Measurements from ENCODE around the gene PPM1E.

PPM1E gene

GRCh38 chr17:58993311-58993710, 237.7 kb downstream of the PPM1E start:
- Histone ChIP-seq H3K27ac (ENCODE audit: low read depth, low read length, severe bottlenecking) (peak overlapping the region; percentile 83), H3K4me3 (ENCODE audit: extremely low read depth, insufficient read depth, low read length, poor library complexity, severe bottlenecking) (no peak overlapping the region), H3K36me3 (ENCODE audit: control insufficient read depth, insufficient read depth, low read length) (peaks cover 1% of the 10 kb centered on the region), H3K9me3 (ENCODE audit: control insufficient read depth, low read length) (no peaks in the 10 kb centered on the region), H3K4me1 (ENCODE audit: control insufficient read depth, insufficient read depth, low read length, poor library complexity, severe bottlenecking) (peaks cover 9% of the 10 kb centered on the region)
- 87 to 92% methylated on average over 4 of the region's 5 CpGs for WGBS, 2 experiments (ENCODE audit: insufficient coverage in 2 of 2)

DNA sequence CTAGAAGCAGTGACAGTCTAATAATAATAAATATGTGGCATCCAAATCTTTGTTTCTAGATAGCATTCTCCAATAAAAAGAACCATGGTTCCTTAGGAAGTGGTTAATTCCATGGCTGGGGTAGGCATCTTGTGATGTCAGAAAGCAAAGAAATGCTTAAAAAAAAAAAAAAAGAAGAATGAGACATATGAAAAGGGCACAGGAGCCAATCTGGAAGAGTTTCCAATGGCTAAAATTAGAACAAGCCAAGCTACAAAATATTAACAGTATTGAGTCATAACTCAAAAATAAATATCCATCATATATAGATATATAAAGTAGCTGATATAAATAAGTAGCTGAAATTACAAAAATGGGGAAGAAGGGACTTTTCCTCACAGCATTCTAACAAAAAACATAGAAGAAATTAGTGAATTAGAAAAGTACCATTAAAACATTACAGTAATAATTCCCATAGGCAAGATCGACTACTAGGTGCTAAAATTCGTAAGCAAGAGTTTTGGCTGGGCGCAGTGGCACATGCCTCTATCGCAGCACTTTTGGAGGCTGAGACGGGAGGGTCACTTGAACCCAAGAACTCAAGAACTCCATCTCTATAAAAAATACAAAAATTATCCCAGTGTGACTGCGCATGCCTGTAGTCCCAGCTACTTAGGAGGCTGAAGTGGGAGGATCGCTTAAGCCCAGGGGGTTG, 239.7 kb downstream of the PPM1E start:
- Histone ChIP-seq H3K27ac (ENCODE audit: low read depth, low read length, severe bottlenecking) (no peak overlapping the region), H3K9me3 (ENCODE audit: control insufficient read depth, low read length) (no peaks in the 10 kb centered on the region), H3K4me1 (ENCODE audit: control insufficient read depth, insufficient read depth, low read length, poor library complexity, severe bottlenecking) (peaks cover 9% of the 10 kb centered on the region), H3K4me3 (ENCODE audit: extremely low read depth, insufficient read depth, low read length, poor library complexity, severe bottlenecking) (no peak overlapping the region), H3K36me3 (ENCODE audit: control insufficient read depth, insufficient read depth, low read length) (peaks cover 14% of the 10 kb centered on the region)
- WGBS, 2 experiments (ENCODE audit: insufficient coverage in 2 of 2): 89 to 93% methylated on average over 4 to 5 of the region's 7 CpGs

DNA sequence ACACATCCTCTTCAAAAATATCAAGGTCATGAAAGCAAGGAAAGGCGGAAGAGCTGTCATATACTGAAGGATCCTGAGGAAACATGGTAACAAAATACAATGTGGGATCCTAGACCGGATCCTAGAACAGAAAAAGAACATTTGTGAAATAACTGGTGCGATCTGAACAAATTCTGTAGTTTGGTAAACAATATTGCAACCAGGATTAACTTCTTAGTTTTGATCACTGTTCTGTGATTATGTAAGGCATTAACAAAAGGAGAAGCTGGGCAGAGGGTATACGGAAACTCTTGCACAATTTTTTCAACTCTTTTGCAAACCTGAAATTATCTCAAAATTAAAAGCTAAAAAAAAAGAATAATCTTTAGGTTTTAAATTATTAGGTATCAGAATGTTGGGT, 241.3 kb downstream of the PPM1E start:
- Histone ChIP-seq H3K4me3 (ENCODE audit: extremely low read depth, insufficient read depth, low read length, poor library complexity, severe bottlenecking) (no peak overlapping the region), H3K9me3 (ENCODE audit: control insufficient read depth, low read length) (no peaks in the 10 kb centered on the region), H3K4me1 (ENCODE audit: control insufficient read depth, insufficient read depth, low read length, poor library complexity, severe bottlenecking) (peaks cover 9% of the 10 kb centered on the region), H3K36me3 (ENCODE audit: control insufficient read depth, insufficient read depth, low read length) (peaks cover 14% of the 10 kb centered on the region), H3K27ac (ENCODE audit: low read depth, low read length, severe bottlenecking) (no peak overlapping the region)
- 100% methylated on average over 2 to 3 of the region's 4 CpGs for WGBS, 2 experiments (ENCODE audit: insufficient coverage in 2 of 2)

- Histone ChIP-seq H3K4me3 (ENCODE audit: extremely low read depth, insufficient read depth, low read length, poor library complexity, severe bottlenecking) (no peak overlapping the region), H3K9me3 (ENCODE audit: control insufficient read depth, low read length) (no peaks in the 10 kb centered on the region), H3K36me3 (ENCODE audit: control insufficient read depth, insufficient read depth, low read length) (peaks cover 14% of the 10 kb centered on the region), H3K27ac (ENCODE audit: low read depth, low read length, severe bottlenecking) (no peak overlapping the region), H3K4me1 (ENCODE audit: control insufficient read depth, insufficient read depth, low read length, poor library complexity, severe bottlenecking) (peaks cover 2% of the 10 kb centered on the region)
- 100% methylated on average over 3 of the region's 7 CpGs; no CpG with 5 or more reads in 1 of the 2 experiments for WGBS, 2 experiments (ENCODE audit: insufficient coverage in 2 of 2)
Observed at GRCh38 chr17:58997756-58998553, 242.3 kb downstream of the PPM1E start.

DNA sequence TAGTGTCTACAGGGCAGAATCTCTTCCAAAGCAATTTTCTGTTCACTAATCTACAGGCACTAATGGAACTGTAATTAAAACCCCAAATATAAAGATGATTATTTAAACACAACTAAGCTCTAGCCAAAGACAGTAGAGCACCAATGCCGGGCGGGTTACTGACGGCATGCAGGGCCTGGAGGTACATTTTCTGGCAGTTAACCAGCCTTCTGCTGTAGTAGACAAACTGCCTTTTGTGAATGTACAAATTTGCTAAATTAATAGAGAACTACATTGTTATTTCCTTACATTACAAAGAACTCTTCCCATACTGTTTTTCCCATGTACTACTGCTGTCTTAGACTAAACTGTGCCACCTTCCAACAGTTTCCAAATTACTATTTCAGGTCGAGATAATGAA, 243.2 kb downstream of the PPM1E start:
- Histone ChIP-seq H3K27ac (ENCODE audit: low read depth, low read length, severe bottlenecking) (no peak overlapping the region), H3K4me1 (ENCODE audit: control insufficient read depth, insufficient read depth, low read length, poor library complexity, severe bottlenecking) (no peaks in the 10 kb centered on the region), H3K4me3 (ENCODE audit: extremely low read depth, insufficient read depth, low read length, poor library complexity, severe bottlenecking) (no peak overlapping the region), H3K9me3 (ENCODE audit: control insufficient read depth, low read length) (no peaks in the 10 kb centered on the region), H3K36me3 (ENCODE audit: control insufficient read depth, insufficient read depth, low read length) (peaks cover 14% of the 10 kb centered on the region)
- WGBS, 2 experiments (ENCODE audit: insufficient coverage in 2 of 2): 86 to 92% methylated on average over 1 of the region's 4 CpGs

- Histone ChIP-seq H3K27ac (ENCODE audit: low read depth, low read length, severe bottlenecking) (no peak overlapping the region), H3K36me3 (ENCODE audit: control insufficient read depth, insufficient read depth, low read length) (peaks cover 14% of the 10 kb centered on the region), H3K4me1 (ENCODE audit: control insufficient read depth, insufficient read depth, low read length, poor library complexity, severe bottlenecking) (no peaks in the 10 kb centered on the region), H3K9me3 (ENCODE audit: control insufficient read depth, low read length) (no peaks in the 10 kb centered on the region), H3K4me3 (ENCODE audit: extremely low read depth, insufficient read depth, low read length, poor library complexity, severe bottlenecking) (no peak overlapping the region)
- WGBS, 2 experiments (ENCODE audit: insufficient coverage in 2 of 2): no CpG with 5 or more reads among the region's 1 CpG
Observed at GRCh38 chr17:58999500-58999899, 243.8 kb downstream of the PPM1E start.

- peaks cover 14% of the 10 kb centered on the region for H3K36me3 ChIP-seq (ENCODE audit: control insufficient read depth, insufficient read depth, low read length)
- no peak overlapping the region for H3K4me3 ChIP-seq (ENCODE audit: extremely low read depth, insufficient read depth, low read length, poor library complexity, severe bottlenecking)
- H3K4me1 ChIP-seq (ENCODE audit: control insufficient read depth, insufficient read depth, low read length, poor library complexity, severe bottlenecking): no peaks in the 10 kb centered on the region
- no peak overlapping the region for H3K27ac ChIP-seq (ENCODE audit: low read depth, low read length, severe bottlenecking)
- WGBS, 2 experiments (ENCODE audit: insufficient coverage in 2 of 2): 80% methylated on average over 1 of the region's 1 CpG; no CpG with 5 or more reads in 1 of the 2 experiments
- H3K9me3 ChIP-seq (ENCODE audit: control insufficient read depth, low read length): no peaks in the 10 kb centered on the region
Observed at GRCh38 chr17:59000022-59000421, 244.4 kb downstream of the PPM1E start.

- Histone ChIP-seq H3K36me3 (ENCODE audit: control insufficient read depth, insufficient read depth, low read length) (peaks cover 14% of the 10 kb centered on the region), H3K4me1 (ENCODE audit: control insufficient read depth, insufficient read depth, low read length, poor library complexity, severe bottlenecking) (no peaks in the 10 kb centered on the region), H3K9me3 (ENCODE audit: control insufficient read depth, low read length) (no peaks in the 10 kb centered on the region), H3K27ac (ENCODE audit: low read depth, low read length, severe bottlenecking) (peak overlapping the region; percentile 1), H3K4me3 (ENCODE audit: extremely low read depth, insufficient read depth, low read length, poor library complexity, severe bottlenecking) (no peak overlapping the region)
- 87 to 92% methylated on average over 6 to 7 of the region's 10 CpGs for WGBS, 2 experiments (ENCODE audit: insufficient coverage in 2 of 2)
Observed at GRCh38 chr17:59001158-59001814, 245.6 kb downstream of the PPM1E start.

DNA sequence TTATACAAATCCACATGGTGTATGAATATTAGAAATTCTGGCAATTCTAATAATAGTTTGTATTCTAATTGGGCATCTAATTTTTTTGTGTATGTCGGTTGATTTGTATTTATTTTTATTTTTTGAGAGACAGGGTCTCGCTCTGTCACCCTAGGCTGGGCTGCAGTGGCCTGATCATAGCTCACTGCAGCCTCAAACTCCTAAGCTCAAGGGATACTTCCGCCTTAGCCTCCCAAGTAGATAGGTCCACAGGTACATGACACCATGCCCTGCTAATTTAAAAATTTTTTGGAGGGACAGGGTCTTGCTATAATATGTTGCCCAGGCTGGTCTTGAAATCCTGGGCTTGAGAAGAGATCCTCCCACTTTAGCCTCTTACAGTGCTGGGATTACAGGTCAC, 246.5 kb downstream of the PPM1E start:
- no peak overlapping the region for H3K27ac ChIP-seq (ENCODE audit: low read depth, low read length, severe bottlenecking)
- no peak overlapping the region for H3K4me3 ChIP-seq (ENCODE audit: extremely low read depth, insufficient read depth, low read length, poor library complexity, severe bottlenecking)
- 100% methylated on average over 1 to 2 of the region's 3 CpGs for WGBS, 2 experiments (ENCODE audit: insufficient coverage in 2 of 2)
- H3K4me1 ChIP-seq (ENCODE audit: control insufficient read depth, insufficient read depth, low read length, poor library complexity, severe bottlenecking): peaks cover 3% of the 10 kb centered on the region
- no peaks in the 10 kb centered on the region for H3K9me3 ChIP-seq (ENCODE audit: control insufficient read depth, low read length)
- peaks cover 14% of the 10 kb centered on the region for H3K36me3 ChIP-seq (ENCODE audit: control insufficient read depth, insufficient read depth, low read length)

- peaks cover 14% of the 10 kb centered on the region for H3K36me3 ChIP-seq (ENCODE audit: control insufficient read depth, insufficient read depth, low read length)
- 82 to 95% methylated on average over 2 of the region's 2 CpGs for WGBS, 2 experiments (ENCODE audit: insufficient coverage in 2 of 2)
- no peak overlapping the region for H3K27ac ChIP-seq (ENCODE audit: low read depth, low read length, severe bottlenecking)
- peaks cover 3% of the 10 kb centered on the region for H3K4me1 ChIP-seq (ENCODE audit: control insufficient read depth, insufficient read depth, low read length, poor library complexity, severe bottlenecking)
- H3K9me3 ChIP-seq (ENCODE audit: control insufficient read depth, low read length): no peaks in the 10 kb centered on the region
- no peak overlapping the region for H3K4me3 ChIP-seq (ENCODE audit: extremely low read depth, insufficient read depth, low read length, poor library complexity, severe bottlenecking)
Observed at GRCh38 chr17:59002848-59003247, 247.2 kb downstream of the PPM1E start.

Data from mesodermal cell (in vitro differentiated cells).